HS-5 (cell line): ENCODE results near the gene KCTD15.

Source experiments
- DNase-seq: peaks from one replicate; pipeline ENCODE4 v3.0.0-alpha.2; 2012; ENCODE audit warnings: low read depth

Gene KCTD15

GRCh38 chr19:33796164-33796875 lies at the start of gene KCTD15:
Gene KCTD15, plus strand, starts transcription at chr19:33796870. Its CDS starts 3,585 bp downstream, at chr19:33800455.
- DNase-seq, result no peak

- DNase-seq, result no peak
Measured at GRCh38 chr19:33747273-33747672, 49.4 kb upstream of the KCTD15 start.

GRCh38 chr19:33748231-33748630 lies 48.4 kb upstream of the KCTD15 start:
- DNase-seq, result no peak

GRCh38 chr19:33749016-33749415 lies 47.7 kb upstream of the KCTD15 start:
- DNase-seq, result no peak

- DNase-seq, result no peak
Measured at GRCh38 chr19:33749619-33750175, 47.0 kb upstream of the KCTD15 start.

GRCh38 chr19:33750587-33751435 lies 45.9 kb upstream of the KCTD15 start:
- no peak for DNase-seq

GRCh38 chr19:33751436-33751770 lies 45.3 kb upstream of the KCTD15 start:
- DNase-seq, result no peak

GRCh38 chr19:33752018-33752800 lies 44.5 kb upstream of the KCTD15 start:
- DNase-seq, result no peak

GRCh38 chr19:33752945-33753344 lies 43.7 kb upstream of the KCTD15 start:
- no peak for DNase-seq

GRCh38 chr19:33754361-33754760 lies 42.3 kb upstream of the KCTD15 start:
- no peak for DNase-seq

GRCh38 chr19:33755099-33756035 lies 41.3 kb upstream of the KCTD15 start:
- DNase-seq, result no peak

- no peak for DNase-seq
Measured at GRCh38 chr19:33756177-33756576, 40.5 kb upstream of the KCTD15 start.

GRCh38 chr19:33758541-33759013 lies 38.1 kb upstream of the KCTD15 start:
- DNase-seq, result no peak

- DNase-seq, result no peak
Measured at GRCh38 chr19:33759356-33759755, 37.3 kb upstream of the KCTD15 start.

GRCh38 chr19:33763633-33764371 lies 32.9 kb upstream of the KCTD15 start:
- no peak for DNase-seq

GRCh38 chr19:33766623-33767022 lies 30.0 kb upstream of the KCTD15 start:
- no peak for DNase-seq

- DNase-seq, result no peak
Measured at GRCh38 chr19:33767898-33768413, 28.7 kb upstream of the KCTD15 start.

GRCh38 chr19:33769208-33769607 lies 27.5 kb upstream of the KCTD15 start:
- no peak for DNase-seq

GRCh38 chr19:33770107-33770506 lies 26.6 kb upstream of the KCTD15 start:
- no peak for DNase-seq
